OCI-LY7 (cell line): ENCODE measurements around the gene GFI1B. TPM values are rescaled to one million over a fixed set of nuclear protein-coding genes. Genes with fewer than 3 reads are reported as not detected.

ENCODE experiments used
- BruUV-seq: library from RNA; stranded (reverse); fragments of 400-500 nt; replicated peaks from 2 replicates; lab custom pipeline; 2021; lab: Mats Ljungman, UMichigan
- CTCF ChIA-PET: fragments of 300-600 bp; sonication (Branson Sonifier 250); formaldehyde crosslinking; loops from one replicate; lab custom pipeline; 2022; ENCODE audit warnings: antibody characterized with exemption; ENCODE audit not compliant: unreplicated experiment; lab: Charles Lee
- POLR2A ChIA-PET: fragments of 300-600 bp; sonication (Branson Sonifier 250); formaldehyde crosslinking; loops from one replicate; lab custom pipeline; 2022; ENCODE audit warnings: antibody characterized with exemption; lab: Charles Lee
- DNase-seq: peaks from one replicate; pipeline ENCODE4 v3.0.0-alpha.2; 2015; ENCODE audit warnings: low spot score
- H2AFZ ChIP-seq: fragments of 200-600 bp; sonication (generic), shearing (Covaris generic); 2 replicates; pipeline ENCODE4 v1.6.1; 2014; ENCODE audit warnings: mild to moderate bottlenecking, antibody characterized with exemption, low read length, moderate library complexity
- H3K27ac ChIP-seq: fragments of 200-600 bp; sonication (generic); 2 replicates; pipeline ENCODE4 v1.5.1; 2014; ENCODE audit warnings: mixed run types, low read depth, mild to moderate bottlenecking, moderate library complexity, low read length, inconsistent platforms; ENCODE audit not compliant: poor library complexity, severe bottlenecking
- H3K36me3 ChIP-seq: fragments of 200-600 bp; sonication (generic); 2 replicates; pipeline ENCODE4 v1.6.1; 2014; ENCODE audit warnings: mild to moderate bottlenecking, antibody characterized with exemption, low read length, moderate library complexity, mixed read lengths; ENCODE audit not compliant: insufficient read depth
- H3K4me1 ChIP-seq: fragments of 200-600 bp; sonication (generic); 2 replicates; pipeline ENCODE4 v1.5.1; 2014; ENCODE audit warnings: mild to moderate bottlenecking, low read length; ENCODE audit not compliant: insufficient read depth, poor library complexity, severe bottlenecking
- H3K4me2 ChIP-seq: fragments of 200-600 bp; sonication (generic); 2 replicates; pipeline ENCODE4 v1.6.1; 2014; ENCODE audit warnings: mild to moderate bottlenecking, low read length
- H3K4me3 ChIP-seq: fragments of 200-600 bp; sonication (generic); 2 replicates; pipeline ENCODE4 v1.5.1; 2014; ENCODE audit warnings: mild to moderate bottlenecking, low read depth, low read length; ENCODE audit not compliant: poor library complexity, severe bottlenecking
- H3K79me2 ChIP-seq: fragments of 200-600 bp; sonication (generic); 2 replicates; pipeline ENCODE4 v1.6.1; 2016; ENCODE audit warnings: low read depth, mild to moderate bottlenecking, low read length, moderate library complexity, mixed read lengths; ENCODE audit not compliant: insufficient read depth
- H3K9me2 ChIP-seq: fragments of 200-600 bp; sonication (generic); 2 replicates; pipeline ENCODE4 v1.6.1; 2016; ENCODE audit warnings: mild to moderate bottlenecking, low read length, mixed read lengths; ENCODE audit not compliant: insufficient read depth
- H3K9me3 ChIP-seq: fragments of 200-600 bp; sonication (generic); 2 replicates; pipeline ENCODE4 v1.6.1; 2014; ENCODE audit warnings: mild to moderate bottlenecking, mixed run types, low read length, mixed read lengths
- H4K20me1 ChIP-seq: fragments of 200-600 bp; sonication (generic); 2 replicates; pipeline ENCODE4 v1.6.1; 2014; ENCODE audit warnings: mild to moderate bottlenecking, antibody characterized with exemption, low read length, moderate library complexity, mixed read lengths; ENCODE audit not compliant: insufficient read depth
- EZH2phosphoT487 ChIP-seq: fragments of 200-600 bp; sonication (generic); IDR thresholded peaks from 2 replicates; pipeline ENCODE4 v1.6.1; 2018; ENCODE audit warnings: low read depth, borderline replicate concordance, mild to moderate bottlenecking, mixed run types, antibody characterized with exemption, low read length, moderate library complexity, mixed read lengths
- intact Hi-C: fragments of 100-400 bp; cut with micrococcal nuclease; formaldehyde crosslinking; loops from one replicate; pipeline ENCODE4 v1.10.0; 2022; ENCODE audit not compliant: unreplicated experiment
- total RNA-seq, 2 experiments: library from RNA; depleted of rRNA in 1 of 2; stranded (reverse); fragments of >200 nt in 1 of 2; shearing (Covaris generic) in 1 of 2; gene quantifications; 2 replicates each; pipeline ENCODE4 v1.2.3, GENCODE V29; 2014 to 2022
- TF ChIP-seq, protein P1 (sequence below): fragments of 200-600 bp; sonication (generic); conservative IDR thresholded peaks from 2 replicates; pipeline ENCODE4 v1.5.1; 2014; ENCODE audit warnings: mild to moderate bottlenecking, antibody characterized with exemption, low read length, moderate library complexity, mixed read lengths

GFI1B gene
- total RNA-seq, 2 experiments from 2014 or later: 0.50 to 4.9 TPM

GRCh38 chr9:133014696-133015095 lies 36.2 kb downstream of the GFI1B start:
- CTCF ChIA-PET: no interaction called here
- Histone ChIP-seq H3K36me3 (no peaks in the 10 kb centered on the region), H3K4me2 (no peak overlapping the region), H3K4me1 (no peaks in the 10 kb centered on the region), H4K20me1 (no peaks in the 10 kb centered on the region), H3K27ac (no peak overlapping the region), H3K4me3 (no peak overlapping the region), H3K9me3 (no peaks in the 10 kb centered on the region), H3K79me2 (no peaks in the 10 kb centered on the region), H2AFZ (no peak overlapping the region), H3K9me2 (no peaks in the 10 kb centered on the region)
- POLR2A ChIA-PET: no interaction called here
- DNase-seq: no peak
- BruUV-seq: no TSS peak
- intact Hi-C loops: no loop called here
- no peak for TF ChIP-seq EZH2phosphoT487
- TF ChIP-seq, protein P1, sequence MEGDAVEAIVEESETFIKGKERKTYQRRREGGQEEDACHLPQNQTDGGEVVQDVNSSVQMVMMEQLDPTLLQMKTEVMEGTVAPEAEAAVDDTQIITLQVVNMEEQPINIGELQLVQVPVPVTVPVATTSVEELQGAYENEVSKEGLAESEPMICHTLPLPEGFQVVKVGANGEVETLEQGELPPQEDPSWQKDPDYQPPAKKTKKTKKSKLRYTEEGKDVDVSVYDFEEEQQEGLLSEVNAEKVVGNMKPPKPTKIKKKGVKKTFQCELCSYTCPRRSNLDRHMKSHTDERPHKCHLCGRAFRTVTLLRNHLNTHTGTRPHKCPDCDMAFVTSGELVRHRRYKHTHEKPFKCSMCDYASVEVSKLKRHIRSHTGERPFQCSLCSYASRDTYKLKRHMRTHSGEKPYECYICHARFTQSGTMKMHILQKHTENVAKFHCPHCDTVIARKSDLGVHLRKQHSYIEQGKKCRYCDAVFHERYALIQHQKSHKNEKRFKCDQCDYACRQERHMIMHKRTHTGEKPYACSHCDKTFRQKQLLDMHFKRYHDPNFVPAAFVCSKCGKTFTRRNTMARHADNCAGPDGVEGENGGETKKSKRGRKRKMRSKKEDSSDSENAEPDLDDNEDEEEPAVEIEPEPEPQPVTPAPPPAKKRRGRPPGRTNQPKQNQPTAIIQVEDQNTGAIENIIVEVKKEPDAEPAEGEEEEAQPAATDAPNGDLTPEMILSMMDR: no peak

- ChIA-PET CTCF (no interaction called here), POLR2A (interaction anchor here (1.6 kb wide), 1 partner anchor 7 kb away, joined by 7 read pairs; the partner anchor contains the start of gene GTF3C5)
These were observed 44.8 kb downstream of the GFI1B start for GRCh38 chr9:133023117-133023890.

More at GRCh38 chr9:133023117-133023890, 44.8 kb downstream of the GFI1B start:
- no TSS peak for BruUV-seq
- peaks cover 30% of the 10 kb centered on the region for H3K4me1 ChIP-seq
- DNase-seq: peak; percentile 66
- peak overlapping the region; percentile 48 for H3K4me2 ChIP-seq
- no peaks in the 10 kb centered on the region; the same call in 1 of the 2 replicates for H3K36me3 ChIP-seq
- TF ChIP-seq EZH2phosphoT487: no peak
- TF ChIP-seq, protein P1: no peak
- intact Hi-C loops: loop anchor here (2.0 kb wide), 2 partner anchors 47 to 121 kb away; no protein-coding TSS in a partner anchor
- no peak overlapping the region for H3K27ac ChIP-seq
- H3K9me3 ChIP-seq: no peaks in the 10 kb centered on the region
- no peak overlapping the region for H3K4me3 ChIP-seq
- peak overlapping the region; percentile 6; the same call in 1 of the 2 replicates for H2AFZ ChIP-seq
- H3K9me2 ChIP-seq: no peaks in the 10 kb centered on the region
- no peaks in the 10 kb centered on the region for H4K20me1 ChIP-seq
- no peaks in the 10 kb centered on the region for H3K79me2 ChIP-seq
